SK-N-DZ (cell line): ENCODE data around the gene ZNF80.
A peak's percentile ranks its signal among the peaks of the same experiment; 100 is the strongest.

Source experiments
- DNase-seq: peaks from one replicate; pipeline ENCODE4 v3.0.0-alpha.2; 2015; ENCODE audit warnings: low spot score

The ZNF80 gene

GRCh38 chr3:114219741-114220140 is 17.6 kb downstream of the ZNF80 start:
- no peak for DNase-seq

- no peak for DNase-seq
These were observed 18.7 kb downstream of the ZNF80 start for GRCh38 chr3:114218578-114219185.

GRCh38 chr3:114218006-114218405 is 19.4 kb downstream of the ZNF80 start:
- DNase-seq, result no peak

GRCh38 chr3:114217266-114217665 is 20.1 kb downstream of the ZNF80 start:
- no peak for DNase-seq

GRCh38 chr3:114216186-114216970 is 21.0 kb downstream of the ZNF80 start:
- DNase-seq, result no peak

- no peak for DNase-seq
These were observed 22.6 kb downstream of the ZNF80 start for GRCh38 chr3:114214542-114215341.

GRCh38 chr3:114213627-114214541 is 23.5 kb downstream of the ZNF80 start:
- peak; percentile 33 for DNase-seq

GRCh38 chr3:114213292-114213626 is 24.1 kb downstream of the ZNF80 start:
- no peak for DNase-seq

- no peak for DNase-seq
These were observed 24.7 kb downstream of the ZNF80 start for GRCh38 chr3:114212646-114213045.

- no peak for DNase-seq
These were observed 29.6 kb downstream of the ZNF80 start for GRCh38 chr3:114207768-114208167.

GRCh38 chr3:114206342-114206741 is 31.0 kb downstream of the ZNF80 start:
- no peak for DNase-seq

- DNase-seq, result no peak
These were observed 31.8 kb downstream of the ZNF80 start for GRCh38 chr3:114205541-114205940.

- no peak for DNase-seq
These were observed 42.6 kb downstream of the ZNF80 start for GRCh38 chr3:114194750-114195149.

GRCh38 chr3:114192136-114192535 is 45.2 kb downstream of the ZNF80 start:
- no peak for DNase-seq

GRCh38 chr3:114186501-114186900 is 50.9 kb downstream of the ZNF80 start:
- peak; percentile 48 for DNase-seq
